DLD1 (cell line): ENCODE data around the gene SEMA3D.

ENCODE experiments used
- in situ Hi-C: cut with HindIII; loops from 2 replicates; pipeline ENCODE4 v1.10.0; 2017; ENCODE audit warnings: low sequenced_read_pairs

Gene SEMA3D

DNA sequence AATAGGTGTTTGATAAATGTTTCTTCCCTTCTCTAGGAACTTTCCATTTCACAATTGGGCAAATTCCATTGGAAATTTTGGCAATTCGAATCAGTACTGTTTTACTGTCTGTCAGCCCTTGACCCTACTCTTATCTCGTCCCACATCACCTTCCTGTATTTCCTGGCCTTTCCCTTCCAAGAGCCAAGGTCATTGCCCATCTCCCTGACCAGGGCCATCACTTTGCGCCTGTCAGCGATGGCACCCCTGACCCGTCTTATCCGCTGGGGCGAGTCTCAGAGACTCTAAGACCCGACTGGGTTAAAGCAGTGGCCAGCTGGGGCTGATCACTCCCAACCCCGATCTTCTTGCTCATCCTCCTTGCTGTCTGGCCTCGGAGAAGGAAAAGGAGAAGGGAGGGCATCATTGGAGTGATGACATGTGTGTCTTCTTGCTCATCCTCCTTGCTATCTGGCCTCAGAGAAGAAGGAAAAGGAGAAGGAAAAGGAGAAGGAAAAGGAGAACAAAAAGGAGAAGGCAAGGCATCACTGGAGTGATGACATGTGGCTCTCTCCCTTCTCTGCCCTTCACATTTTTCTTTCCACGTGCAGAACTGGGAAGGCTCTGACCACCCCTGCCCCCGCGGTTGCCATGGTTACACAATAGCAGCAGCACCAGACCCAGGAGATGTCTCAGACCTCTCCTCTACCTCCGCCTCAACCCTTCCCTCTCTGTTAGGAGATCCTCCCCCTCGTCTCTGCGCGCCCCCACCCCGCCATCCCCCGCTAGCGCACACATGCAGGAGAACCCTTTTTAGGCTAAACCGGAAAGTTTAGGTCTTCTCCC lies 2.0 kb downstream of the SEMA3D start:
- in situ Hi-C loops: no loop called here

DNA sequence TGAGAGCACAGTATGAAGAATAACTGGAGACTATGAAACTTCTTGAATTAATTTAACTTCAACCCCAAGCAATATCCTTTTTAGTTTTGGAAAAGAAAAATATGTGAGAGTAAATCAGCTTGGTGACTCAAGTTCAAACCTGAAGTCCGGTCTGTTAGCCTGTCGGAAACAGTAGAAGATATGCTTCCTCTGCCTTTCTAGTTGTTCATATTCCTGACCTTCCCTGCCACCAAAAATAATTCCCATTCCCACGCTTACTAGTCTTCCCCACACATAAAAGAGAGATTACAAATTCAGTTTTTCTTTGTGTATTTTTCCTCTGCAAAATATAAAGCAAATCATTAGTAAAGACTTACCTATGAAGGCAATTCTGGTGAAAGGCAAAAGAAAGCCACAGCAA lies 3.6 kb downstream of the SEMA3D start:
- in situ Hi-C loops: no loop called here

DNA sequence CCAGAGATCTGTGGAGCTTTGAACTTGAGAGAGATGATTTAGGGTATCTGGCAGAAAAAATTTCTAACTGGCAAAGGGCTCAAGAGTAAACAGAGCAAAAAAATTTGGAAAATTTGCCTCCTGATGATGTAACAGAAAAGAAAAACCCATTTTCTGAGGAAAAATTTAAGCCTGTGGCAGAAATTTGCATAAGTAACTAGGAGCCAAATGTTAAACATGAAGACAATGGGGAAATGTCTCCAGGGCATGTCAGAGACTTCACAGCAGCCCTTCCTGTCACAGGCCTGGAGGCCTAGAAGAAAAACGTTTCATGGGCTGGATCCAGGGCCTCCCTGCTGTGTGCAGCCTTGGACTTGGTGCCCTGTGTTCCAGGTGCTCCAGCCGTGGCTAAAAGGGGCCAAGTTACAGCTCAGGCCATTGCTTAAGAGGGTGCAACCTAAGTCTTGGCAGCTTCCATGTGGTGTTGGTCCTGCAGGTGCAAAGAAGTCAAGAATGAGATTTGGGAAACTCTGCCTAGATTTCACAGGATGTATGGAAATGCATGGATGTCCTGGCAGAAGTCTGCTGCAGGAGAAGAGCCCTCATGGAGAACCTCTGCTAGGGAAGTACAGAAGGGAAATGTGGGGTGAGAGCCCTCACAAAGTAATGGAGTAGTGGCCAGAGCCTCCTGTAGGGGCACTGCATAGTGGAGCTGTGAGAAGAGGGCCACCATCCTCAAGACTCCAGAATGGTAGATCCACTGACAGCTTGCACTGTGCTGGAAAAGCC lies 8.1 kb downstream of the SEMA3D start:
- in situ Hi-C loops: no loop called here

DNA sequence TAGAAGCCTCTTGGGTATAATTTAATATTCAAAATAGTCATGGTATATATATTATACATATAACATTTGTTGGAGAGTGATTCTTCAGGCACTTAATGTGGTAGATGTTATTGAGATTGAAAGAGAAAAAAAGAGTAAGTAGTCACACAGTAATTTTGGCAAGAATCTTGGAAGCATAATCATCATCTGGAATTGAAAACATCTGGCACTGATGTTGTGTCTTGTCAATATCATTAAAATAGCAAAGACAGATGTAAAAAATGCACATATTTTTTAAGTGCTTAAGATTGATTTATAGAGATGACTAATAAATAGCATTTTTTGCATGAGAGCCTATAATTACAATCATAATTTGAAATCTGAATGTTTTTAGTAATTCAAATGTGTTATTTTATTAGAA lies 9.5 kb downstream of the SEMA3D start:
- in situ Hi-C loops: no loop called here

DNA sequence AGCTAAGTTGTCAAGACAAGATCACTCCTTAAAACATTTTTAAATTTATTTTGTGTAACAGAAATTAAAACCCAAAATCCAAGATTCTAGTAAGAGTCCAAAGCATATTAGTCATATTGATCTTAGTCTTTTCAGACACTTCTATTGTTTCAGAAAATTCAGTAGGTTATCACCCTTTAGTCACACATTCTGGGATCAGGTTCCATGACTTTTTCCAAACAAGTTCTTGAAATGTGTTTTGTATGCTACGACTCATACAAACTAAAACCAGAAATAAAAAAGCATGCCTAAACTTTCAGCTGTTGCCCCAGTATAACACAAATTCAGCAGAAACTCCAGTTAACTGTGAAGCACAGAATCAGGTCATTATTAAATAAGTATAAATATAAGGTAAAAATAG lies 10.7 kb downstream of the SEMA3D start:
- in situ Hi-C loops: no loop called here

DNA sequence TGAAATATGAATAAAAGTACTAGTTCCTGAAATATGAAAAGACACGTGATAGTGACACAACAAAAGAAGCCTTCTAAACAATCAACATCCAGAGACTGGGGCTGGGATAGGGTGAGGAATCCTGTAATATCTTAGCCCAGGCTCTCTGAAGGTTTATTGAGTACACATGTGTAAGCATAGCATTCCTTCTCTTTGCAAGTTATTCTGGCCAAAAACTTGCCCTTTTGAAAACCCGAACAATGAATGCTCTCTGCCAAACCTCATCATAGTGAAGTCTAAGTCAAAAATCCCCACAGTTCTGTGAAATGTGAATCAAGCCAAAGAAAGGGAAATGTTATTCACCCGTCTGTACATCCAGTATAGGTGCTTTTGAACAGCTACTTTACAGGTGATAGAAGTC lies 11.6 kb downstream of the SEMA3D start:
- in situ Hi-C loops: no loop called here

DNA sequence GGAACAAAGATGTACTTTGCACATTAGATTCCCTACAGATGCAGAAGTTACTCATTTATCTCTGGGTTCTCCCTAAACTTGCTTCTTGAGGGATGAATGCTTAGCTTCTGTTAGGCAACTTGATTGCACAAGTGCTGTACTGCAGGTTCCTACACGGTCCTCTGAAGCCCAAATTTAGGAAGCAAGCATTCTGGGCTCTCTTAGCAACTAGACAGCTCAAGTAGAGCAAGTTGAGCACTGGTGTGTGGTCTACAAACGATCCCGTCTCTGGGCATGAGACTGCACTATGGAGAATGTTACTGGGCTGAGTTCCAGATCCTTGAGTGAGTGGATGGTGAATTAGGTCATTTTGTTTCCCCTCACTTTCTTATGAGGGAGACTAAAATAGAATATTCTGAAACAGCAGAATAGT lies 14.3 kb downstream of the SEMA3D start:
- in situ Hi-C loops: no loop called here

DNA sequence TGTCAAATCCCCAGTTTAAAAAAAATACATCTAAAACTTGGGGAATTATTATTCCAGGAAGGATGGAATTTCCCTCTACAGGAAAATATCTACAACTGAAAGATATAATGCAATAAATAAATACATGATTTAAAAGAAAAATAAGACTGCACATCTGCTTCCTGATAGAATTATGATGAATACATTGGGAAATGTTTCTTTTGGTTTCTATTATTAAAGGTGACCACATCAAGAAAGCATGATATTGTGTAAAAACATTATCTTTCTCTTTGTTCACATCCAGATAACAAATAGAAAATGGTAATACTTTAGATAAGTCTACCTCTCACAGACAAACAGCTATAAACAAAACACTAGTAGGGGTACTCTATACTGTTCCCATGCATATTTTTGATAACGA lies 19.2 kb downstream of the SEMA3D start:
- in situ Hi-C loops: no loop called here

DNA sequence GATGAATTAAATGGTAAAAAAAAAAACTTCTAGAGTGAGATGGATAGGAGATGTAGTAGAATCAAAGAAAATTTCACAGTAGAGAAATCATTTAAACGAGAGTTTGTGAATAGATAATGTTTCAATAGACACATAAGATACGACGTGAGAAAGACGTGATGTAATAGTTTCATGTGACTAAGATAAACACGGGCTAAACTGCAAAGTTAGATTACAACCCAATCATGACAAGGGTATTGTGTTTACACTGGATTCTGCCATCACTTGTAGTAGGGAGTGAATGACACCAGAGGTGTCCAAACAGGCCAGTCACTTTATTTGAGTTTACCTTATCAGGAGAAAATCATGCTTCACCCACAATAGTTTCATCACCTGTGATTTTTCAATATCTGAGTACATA lies 21.6 kb downstream of the SEMA3D start:
- in situ Hi-C loops: no loop called here

DNA sequence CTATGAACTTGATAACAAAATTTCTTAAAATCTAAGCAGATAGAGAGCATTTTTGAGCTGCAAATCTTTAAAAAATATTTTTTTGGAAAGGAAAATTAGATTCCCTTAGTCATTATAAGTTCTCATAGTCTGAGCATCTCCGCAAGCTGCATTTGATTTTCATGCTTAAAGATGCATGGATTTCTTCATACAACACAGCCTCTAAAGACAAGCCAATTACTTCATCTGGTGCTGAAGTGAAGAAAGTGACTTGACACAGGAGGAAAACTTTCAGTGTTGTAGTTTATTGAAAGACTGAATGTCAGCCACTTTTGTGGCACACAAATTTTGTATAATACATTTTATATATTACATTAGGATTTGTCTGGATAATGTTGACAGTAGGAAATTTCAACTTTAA lies 22.5 kb downstream of the SEMA3D start:
- in situ Hi-C loops: no loop called here

DNA sequence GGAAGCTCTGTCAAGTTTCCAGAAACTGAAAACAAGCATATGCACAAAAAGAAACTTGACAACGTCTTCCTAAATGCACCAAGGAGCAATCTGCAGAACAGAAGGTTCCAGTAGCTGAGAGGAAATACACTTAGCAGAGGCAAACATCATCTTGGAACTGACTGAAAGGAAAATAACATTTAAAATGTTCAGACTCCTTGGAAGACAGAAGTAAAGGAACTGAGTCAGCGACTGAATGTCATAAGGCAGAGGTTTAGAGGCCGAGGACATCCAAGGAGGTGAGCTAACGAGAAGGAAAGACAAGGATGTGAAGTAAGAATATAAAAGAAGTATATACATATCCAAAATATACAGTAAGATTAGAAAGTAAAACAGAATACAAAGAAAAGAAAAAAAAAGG lies 24.1 kb downstream of the SEMA3D start:
- in situ Hi-C loops: no loop called here

DNA sequence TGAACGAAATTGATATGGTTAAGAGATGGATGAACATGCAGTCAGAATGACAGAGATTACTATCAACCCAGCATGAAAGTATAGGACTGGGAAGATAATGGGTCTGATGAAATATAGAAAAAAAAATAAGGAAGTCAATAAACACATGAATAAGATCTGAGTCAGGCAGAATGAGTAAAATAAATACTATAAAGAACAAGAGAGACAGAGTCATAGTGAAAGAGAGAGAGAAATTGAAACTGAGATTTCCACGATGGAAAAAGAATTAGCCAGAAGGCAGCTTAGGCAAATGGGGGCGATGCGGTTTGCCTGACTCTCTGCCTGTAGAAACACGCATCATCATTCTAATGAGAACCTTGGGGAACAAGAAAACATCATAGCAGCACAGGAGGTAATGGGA lies 26.6 kb downstream of the SEMA3D start:
- in situ Hi-C loops: no loop called here

DNA sequence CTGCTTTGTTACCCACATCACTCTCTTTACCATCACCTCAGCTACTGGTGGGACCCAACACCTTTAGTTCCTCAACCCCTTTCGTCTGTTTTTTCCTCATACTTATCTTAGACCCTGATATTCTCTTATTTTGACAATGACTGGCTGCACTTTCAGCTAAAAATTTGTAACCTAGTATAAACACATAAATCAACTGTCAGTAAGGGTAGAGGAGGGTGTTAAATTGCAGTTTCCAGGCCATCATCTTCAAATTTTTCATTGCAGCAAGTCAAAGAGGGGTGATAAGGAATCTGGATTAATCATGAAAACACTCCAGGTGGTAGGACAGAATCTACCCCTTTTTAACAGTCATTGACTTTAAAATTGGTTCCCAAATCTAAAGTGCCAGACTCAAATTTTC lies 27.9 kb downstream of the SEMA3D start:
- in situ Hi-C loops: no loop called here

DNA sequence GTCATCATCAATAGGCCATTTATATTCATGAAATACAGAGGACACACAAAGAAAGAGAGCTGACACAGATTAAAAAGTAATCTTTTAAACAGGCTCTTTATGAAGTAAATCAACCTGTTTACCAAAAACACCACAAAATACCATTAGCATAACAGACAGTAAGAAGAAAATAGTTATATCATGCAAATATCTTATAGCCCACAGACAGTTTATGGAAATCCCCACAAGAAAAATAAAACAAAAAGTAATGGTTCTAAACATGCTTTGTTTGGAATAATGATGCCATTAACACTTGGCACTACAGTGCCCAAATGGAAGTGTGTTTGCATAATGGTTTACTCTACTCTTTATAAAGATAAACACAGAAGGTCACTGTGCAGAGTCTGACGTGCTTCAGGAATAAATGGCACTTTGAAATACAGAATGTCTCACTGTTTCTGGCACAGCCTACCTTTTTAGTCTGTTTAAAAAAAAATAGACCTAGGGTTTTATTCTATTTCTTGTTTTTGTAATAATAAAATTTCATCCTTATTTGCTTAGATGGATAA lies 30.1 kb downstream of the SEMA3D start:
- in situ Hi-C loops: no loop called here

DNA sequence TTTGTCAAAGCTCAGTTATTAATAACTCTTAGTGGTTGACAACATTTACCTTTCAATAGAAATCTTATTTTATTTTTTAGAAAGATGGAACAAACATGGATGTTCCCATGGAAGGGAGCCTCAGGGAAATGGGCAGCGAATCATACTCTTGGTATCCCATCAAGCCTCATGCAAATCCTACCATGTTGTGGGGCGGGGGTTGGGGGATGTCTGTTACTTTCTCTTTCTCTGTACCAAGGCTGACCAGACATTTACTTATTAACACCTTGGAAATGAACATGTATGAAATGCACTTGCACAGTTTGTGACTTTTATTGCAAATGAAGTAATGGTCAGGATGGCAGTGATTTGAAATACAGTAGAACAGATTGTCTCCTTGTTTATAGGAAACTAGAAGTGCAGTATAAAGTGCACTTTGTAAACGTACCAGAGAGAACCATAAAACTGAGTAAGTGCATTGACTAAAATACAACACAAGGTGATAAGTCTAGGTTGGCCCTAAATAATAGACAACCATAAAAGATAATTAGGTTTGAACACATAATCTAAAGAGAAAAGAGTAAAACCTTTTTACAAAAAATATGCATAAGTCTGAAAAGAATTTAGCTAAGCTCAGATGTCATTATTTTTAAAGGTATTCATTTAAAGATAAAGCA lies 32.4 kb downstream of the SEMA3D start:
- in situ Hi-C loops: no loop called here

DNA sequence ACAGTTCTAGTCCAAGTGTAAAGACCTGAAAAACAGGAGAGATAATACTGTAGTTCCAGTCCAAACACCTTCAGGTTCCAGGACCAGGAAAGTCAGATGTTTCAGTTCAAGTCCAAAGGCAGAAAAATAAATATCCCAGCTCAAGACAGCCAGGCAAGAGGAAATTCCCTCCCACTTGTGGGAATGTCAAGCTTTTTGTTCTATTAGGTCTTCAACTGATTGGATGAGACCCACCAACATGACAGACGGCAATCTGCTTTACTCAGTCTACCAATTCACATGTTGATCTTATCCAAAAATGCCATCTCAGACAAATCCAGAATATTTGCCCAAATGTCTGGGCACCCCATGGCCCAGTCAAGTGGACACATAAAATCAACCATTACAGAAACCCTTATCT lies 33.1 kb downstream of the SEMA3D start:
- in situ Hi-C loops: no loop called here

DNA sequence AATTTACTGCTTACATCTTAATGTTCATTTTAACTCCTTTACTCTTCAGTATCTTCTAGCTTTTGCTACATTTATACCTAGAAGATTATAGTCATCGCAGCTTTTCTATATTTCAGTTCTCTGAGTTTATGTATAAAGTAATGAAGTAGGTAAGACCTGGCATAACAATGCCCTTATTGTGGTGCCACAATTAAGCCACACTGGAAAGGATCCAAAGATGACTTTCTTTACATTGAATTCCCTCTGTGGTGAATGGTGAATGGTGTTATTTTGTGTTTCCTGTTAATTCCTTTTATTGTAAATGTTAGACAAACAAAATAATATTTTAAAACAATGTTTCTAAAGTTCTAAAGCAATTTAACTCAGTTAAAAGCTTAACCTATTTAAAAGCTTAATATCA lies 36.2 kb downstream of the SEMA3D start:
- in situ Hi-C loops: no loop called here

DNA sequence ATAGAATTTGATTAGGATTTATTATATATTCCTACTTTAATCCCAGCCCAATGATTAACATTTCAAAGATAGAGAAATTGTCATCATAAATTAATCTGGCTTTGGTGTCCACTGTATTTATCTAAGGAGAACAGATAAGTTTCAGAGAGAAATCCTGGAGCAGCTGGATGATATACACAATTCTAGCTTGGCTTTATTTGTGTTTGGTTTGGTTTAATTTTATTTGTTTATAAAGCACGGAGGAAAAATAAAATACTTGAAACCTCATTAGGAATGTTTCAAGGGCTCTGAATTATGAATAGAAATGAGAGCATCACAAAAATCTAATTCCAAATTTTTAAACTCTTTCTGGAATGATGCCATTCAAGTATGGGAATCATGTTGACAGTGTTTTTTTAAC lies 42.1 kb downstream of the SEMA3D start:
- in situ Hi-C loops: no loop called here

DNA sequence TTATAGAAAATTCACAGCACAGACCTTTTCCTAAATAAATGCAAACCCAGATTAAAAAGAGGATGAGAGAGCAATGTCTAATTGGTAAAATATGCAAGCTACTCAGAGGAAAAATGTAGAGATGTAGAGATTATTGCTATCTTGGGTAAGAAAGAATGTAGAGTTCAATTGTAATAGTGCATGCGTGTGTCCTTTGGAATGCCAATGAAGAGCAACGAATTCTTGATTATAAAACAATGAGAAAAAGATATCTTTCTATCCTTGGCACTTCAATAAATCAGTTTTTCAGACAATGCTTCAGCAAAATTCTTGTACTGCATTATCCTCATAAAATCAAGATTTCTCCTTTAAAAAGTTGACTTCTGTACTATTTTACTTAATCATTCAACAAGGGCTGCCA lies 50.9 kb downstream of the SEMA3D start:
- in situ Hi-C loops: no loop called here

DNA sequence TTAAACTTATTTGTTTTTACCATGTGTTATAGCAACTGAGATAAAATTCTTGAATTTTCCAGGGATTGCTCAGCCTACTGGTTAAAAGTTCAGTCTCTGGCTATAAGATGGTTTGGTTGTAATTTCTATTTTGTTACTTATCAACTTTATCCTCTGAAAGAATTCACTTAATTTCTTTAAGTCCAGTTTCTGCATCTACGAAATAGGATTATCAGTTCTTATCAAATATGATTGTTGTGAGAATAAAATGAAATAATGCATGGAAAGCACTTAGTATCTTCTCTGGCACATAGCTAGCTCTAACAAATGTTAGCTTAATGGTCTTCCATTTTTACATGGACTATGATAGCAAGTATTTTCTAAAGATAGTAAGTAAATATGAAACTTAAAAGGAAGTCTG lies 53.3 kb downstream of the SEMA3D start:
- in situ Hi-C loops: no loop called here

DNA sequence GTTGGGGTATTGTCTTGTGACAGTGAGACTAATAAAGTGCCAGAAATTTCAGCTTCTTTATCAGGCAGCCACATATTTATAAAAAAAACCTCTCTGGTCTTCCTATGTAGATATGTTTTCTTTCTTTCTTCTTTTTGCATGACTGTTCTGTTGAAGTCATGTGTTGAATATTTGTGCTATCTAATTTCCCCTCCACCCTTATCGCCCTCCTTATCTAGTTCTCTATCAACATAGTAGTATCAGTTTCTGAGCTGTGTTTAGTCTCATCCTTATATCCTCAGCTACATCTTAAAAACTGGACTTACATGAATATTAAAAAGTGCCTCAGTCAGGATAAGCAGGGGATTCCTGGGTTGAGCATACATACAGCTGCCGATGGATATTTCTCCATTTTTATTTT lies 53.9 kb downstream of the SEMA3D start:
- in situ Hi-C loops: no loop called here

DNA sequence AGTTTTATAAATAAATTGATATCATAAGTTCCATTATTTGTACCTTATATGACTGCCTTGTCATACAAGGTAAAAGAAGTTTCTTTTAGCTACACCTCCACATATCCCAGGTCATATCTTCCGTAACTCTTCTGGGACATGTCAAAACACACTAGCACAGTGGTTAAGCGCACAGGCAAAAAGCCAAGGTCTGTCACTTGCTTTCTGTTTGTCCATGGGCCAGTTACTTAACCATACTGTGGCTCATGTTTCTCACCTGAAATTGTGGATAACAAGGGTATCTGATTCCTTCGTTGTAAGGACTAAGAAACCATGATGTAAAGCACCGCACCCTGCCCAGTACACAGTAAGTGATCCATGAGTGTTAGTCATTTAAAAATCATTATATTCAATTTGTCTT lies 56.2 kb downstream of the SEMA3D start:
- in situ Hi-C loops: no loop called here
